ENCODE results near the gene SIRPG. TPM values are rescaled to one million over a fixed set of nuclear protein-coding genes. Genes with fewer than 3 reads are reported as not detected.

The SIRPG gene
- total and polyA plus RNA-seq, 2 of the 8 experiments (the other 6 are each of a cell fraction or from before 2014, with no cell fraction given) = 0.08 TPM; not detected in 1

- DNase-seq (ENCODE audit: low read depth in 1 of 2, low spot score in 2 of 2) = no peak
- FAIRE-seq = no peak
- Histone ChIP-seq H2BK15ac (ENCODE audit: low read length) (no peak overlapping the region; the same call in 1 of the 2 replicates), H4K20me1 (replicated peaks in 1 of 2; ENCODE audit: control insufficient read depth in 1 of 2, insufficient read depth in 2 of 2, low read length in 2 of 2) (no peaks in the 10 kb centered on the region), H2AK5ac (ENCODE audit: low read depth, low read length) (no peak overlapping the region), H4K8ac (ENCODE audit: extremely low read depth, insufficient read depth, low read length) (0 out of 2 replicates have a peak overlapping the region, but pooled peaks have one; percentile 22), H2BK12ac (ENCODE audit: low read depth, low read length) (no peak overlapping the region; the same call in 1 of the 2 replicates), H3K9me3 (ENCODE audit: insufficient read depth in 2 of 2, low read depth in 1 of 2, low read length in 1 of 2) (no peaks in the 10 kb centered on the region), H3K4ac (replicated peaks; ENCODE audit: insufficient read length, low read depth, low read length) (no peak overlapping the region), H3K4me1 (replicated peaks in 1 of 4; ENCODE audit: control insufficient read depth in 3 of 4, insufficient read depth in 4 of 4, low read length in 3 of 4) (peaks cover 0 to 9% (median 4%) of the 10 kb centered on the region in 4 experiments; a peak in 4 of 7 replicates), H3K18ac (ENCODE audit: extremely low read depth, low read length) (no peak overlapping the region; the same call in 1 of the 2 replicates), H2AFZ (ENCODE audit: low read length) (peak overlapping the region; percentile 90), H2BK120ac (replicated peaks; ENCODE audit: low read depth, low read length) (no peak overlapping the region), H3K4me3 (ENCODE audit: extremely low read depth in 1 of 4, insufficient read depth in 2 of 4, low read depth in 3 of 4, low read length in 4 of 4) (no peak overlapping the region), H3K9ac (replicated peaks in 1 of 4; ENCODE audit: extremely low read depth in 1 of 4, low read depth in 3 of 4, low read length in 3 of 4) (no peak overlapping the region), H3K79me2 (ENCODE audit: control insufficient read depth in 1 of 2, insufficient read depth in 2 of 2, low read length in 2 of 2) (no peaks in the 10 kb centered on the region), H4K91ac (replicated peaks; ENCODE audit: insufficient read length, low read length) (no peak overlapping the region), H3K14ac (ENCODE audit: insufficient read length) (no peak overlapping the region), H4K5ac (ENCODE audit: insufficient read length, low read depth, low read length) (no peak overlapping the region), H2BK20ac (ENCODE audit: low read length) (peak overlapping the region; percentile 92; the same call in 1 of the 2 replicates), H2BK5ac (ENCODE audit: low read depth, low read length) (no peak overlapping the region), H3K23me2 (ENCODE audit: low read depth, low read length) (no peaks in the 10 kb centered on the region), H3K27ac (ENCODE audit: low read depth, low read length) (no peak overlapping the region), H3K56ac (replicated peaks; ENCODE audit: insufficient read length, low read depth, low read length) (no peak overlapping the region), H3K27me3 (replicated peaks in 1 of 4; ENCODE audit: control insufficient read depth in 3 of 4, extremely low read depth in 1 of 4, insufficient read depth in 3 of 4, low read length in 3 of 4) (no peaks in the 10 kb centered on the region), H3K36me3 (ENCODE audit: control insufficient read depth in 2 of 4, insufficient read depth in 4 of 4, low read length in 3 of 4) (no peaks in the 10 kb centered on the region), H3K79me1 (ENCODE audit: low read depth, low read length) (no peaks in the 10 kb centered on the region), H3K23ac (ENCODE audit: insufficient read length) (no peak overlapping the region), H3K4me2 (ENCODE audit: insufficient read depth in 1 of 2, low read depth in 2 of 2, low read length in 2 of 2) (no peak overlapping the region)
- POLR2A ChIA-PET (ENCODE audit: partially characterized antibody) = interaction anchor here (0.6 to 0.9 kb wide), 2 partner anchors 8 to 221 kb away, joined by 3 read pairs; no protein-coding TSS in a partner anchor
- CTCF ChIA-PET (ENCODE audit: partially characterized antibody) = interaction anchor here (1.1 to 1.6 kb wide), 4 partner anchors 35 to 128 kb away, joined by 3 read pairs; no protein-coding TSS in a partner anchor
- no peak for TF ChIP-seq CBX8 (IDR thresholded peaks at IDR 0.05; ENCODE audit: borderline replicate concordance, low read depth, low read length)
- no peak for TF ChIP-seq SP1 (IDR thresholded peaks at IDR 0.05; ENCODE audit: low read depth, low read length)
- no peak for TF ChIP-seq ASH2L (IDR thresholded peaks at IDR 0.05; ENCODE audit: low read length)
- TF ChIP-seq ZNF274 (IDR thresholded peaks at IDR 0.05; ENCODE audit: borderline replicate concordance, extremely low read depth, low read length) = no peak
- WGBS, 2 experiments (ENCODE audit: extremely low coverage in 1 of 2, insufficient coverage in 1 of 2, insufficient read length in 1 of 2, insufficient replicate concordance in 2 of 2, low coverage in 1 of 2, low lambda C conversion rate in 2 of 2, missing lambda C conversion rate in 1 of 2) = 70% methylated on average over 9 of the region's 9 CpGs; no CpG with 5 or more reads in 1 of the 2 experiments
Observed at GRCh38 chr20:1631309-1632151, 26.0 kb downstream of the SIRPG start.
